Activated naive CD4-positive, alpha-beta T cell treated with anti-CD3 and anti-CD28 coated beads, Interleukin-2, amount 50 U/mL, for 24 hours (primary cell): ENCODE measurements around the gene SPEM2.

ENCODE experiments used
- H3K27ac Mint-ChIP-seq: one replicate; pipeline ENCODE4 v1.8.0; 2021; ENCODE audit warnings: mild to moderate bottlenecking, mixed read lengths
- H3K27me3 Mint-ChIP-seq: one replicate; pipeline ENCODE4 v1.8.0; 2021; ENCODE audit warnings: mixed read lengths
- H3K36me3 Mint-ChIP-seq: one replicate; pipeline ENCODE4 v1.8.0; 2021; ENCODE audit warnings: mixed read lengths
- H3K4me1 Mint-ChIP-seq: one replicate; pipeline ENCODE4 v1.8.0; 2021; ENCODE audit warnings: mixed read lengths
- H3K4me3 Mint-ChIP-seq: one replicate; pipeline ENCODE4 v1.8.0; 2021; ENCODE audit warnings: mild to moderate bottlenecking, mixed read lengths
- H3K9me3 Mint-ChIP-seq: one replicate; pipeline ENCODE4 v1.8.0; 2021; ENCODE audit warnings: mixed read lengths

SPEM2 gene

GRCh38 chr17:7394452-7395191 lies 30.8 kb upstream of the SPEM2 start, which contains the start of gene PLSCR3:
Gene PLSCR3 (minus strand): TSS chr17:7394525. CDS start chr17:7394110, 415 bp downstream.
- H3K4me1 Mint-ChIP-seq = peaks cover 37% of the 10 kb centered on the region
- no peaks in the 10 kb centered on the region for H3K9me3 Mint-ChIP-seq
- no peaks in the 10 kb centered on the region for H3K27me3 Mint-ChIP-seq
- H3K36me3 Mint-ChIP-seq = no peaks in the 10 kb centered on the region
- H3K27ac Mint-ChIP-seq = peak within 1 kb of the TSS; percentile 96
- peak within 1 kb of the TSS; percentile 95 for H3K4me3 Mint-ChIP-seq

GRCh38 chr17:7396147-7396546 lies 29.3 kb upstream of the SPEM2 start:
- no peaks in the 10 kb centered on the region for H3K27me3 Mint-ChIP-seq
- H3K27ac Mint-ChIP-seq = peak overlapping the region; percentile 66
- H3K4me1 Mint-ChIP-seq = peaks cover 32% of the 10 kb centered on the region
- peak overlapping the region; percentile 16 for H3K4me3 Mint-ChIP-seq
- H3K9me3 Mint-ChIP-seq = no peaks in the 10 kb centered on the region
- H3K36me3 Mint-ChIP-seq = no peaks in the 10 kb centered on the region

GRCh38 chr17:7398612-7399011 lies 26.8 kb upstream of the SPEM2 start:
- Mint-ChIP-seq H3K4me1 (peaks cover 19% of the 10 kb centered on the region), H3K36me3 (no peaks in the 10 kb centered on the region), H3K27me3 (no peaks in the 10 kb centered on the region), H3K27ac (no peak overlapping the region), H3K9me3 (no peaks in the 10 kb centered on the region), H3K4me3 (no peak overlapping the region)

GRCh38 chr17:7403043-7403726 lies 22.2 kb upstream of the SPEM2 start:
- Mint-ChIP-seq H3K4me1 (peaks cover 15% of the 10 kb centered on the region), H3K4me3 (peak overlapping the region; percentile 96), H3K36me3 (no peaks in the 10 kb centered on the region), H3K27ac (peak overlapping the region; percentile 55), H3K27me3 (no peaks in the 10 kb centered on the region), H3K9me3 (no peaks in the 10 kb centered on the region)

GRCh38 chr17:7403727-7403976 lies 21.8 kb upstream of the SPEM2 start:
- Mint-ChIP-seq H3K27ac (peak overlapping the region; percentile 93), H3K27me3 (no peaks in the 10 kb centered on the region), H3K36me3 (no peaks in the 10 kb centered on the region), H3K4me1 (peaks cover 15% of the 10 kb centered on the region), H3K9me3 (no peaks in the 10 kb centered on the region), H3K4me3 (peak overlapping the region; percentile 96)

GRCh38 chr17:7403977-7404736 lies 21.3 kb upstream of the SPEM2 start, which contains the start of gene TMEM256:
Gene TMEM256 (minus strand): TSS chr17:7404097. CDS start chr17:7404084, 13 bp downstream.
- Mint-ChIP-seq H3K36me3 (no peaks in the 10 kb centered on the region), H3K27ac (peak within 1 kb of the TSS; percentile 93), H3K4me1 (peaks cover 18% of the 10 kb centered on the region), H3K27me3 (no peaks in the 10 kb centered on the region), H3K9me3 (no peaks in the 10 kb centered on the region), H3K4me3 (peak within 1 kb of the TSS; percentile 96)

GRCh38 chr17:7404737-7405349 lies 20.6 kb upstream of the SPEM2 start:
- Mint-ChIP-seq H3K36me3 (no peaks in the 10 kb centered on the region), H3K27ac (peak overlapping the region; percentile 59), H3K4me3 (peak overlapping the region; percentile 96), H3K9me3 (no peaks in the 10 kb centered on the region), H3K27me3 (no peaks in the 10 kb centered on the region), H3K4me1 (peaks cover 21% of the 10 kb centered on the region)

GRCh38 chr17:7405350-7406234 lies 19.8 kb upstream of the SPEM2 start:
- Mint-ChIP-seq H3K27ac (peak overlapping the region; percentile 59), H3K4me1 (peaks cover 21% of the 10 kb centered on the region), H3K9me3 (no peaks in the 10 kb centered on the region), H3K36me3 (no peaks in the 10 kb centered on the region), H3K27me3 (no peaks in the 10 kb centered on the region), H3K4me3 (peak overlapping the region; percentile 77)

- Mint-ChIP-seq H3K9me3 (no peaks in the 10 kb centered on the region), H3K27me3 (no peaks in the 10 kb centered on the region), H3K4me1 (peaks cover 21% of the 10 kb centered on the region), H3K27ac (peak overlapping the region; percentile 8), H3K36me3 (no peaks in the 10 kb centered on the region), H3K4me3 (peak overlapping the region; percentile 71)
These were observed 19.1 kb upstream of the SPEM2 start for GRCh38 chr17:7406235-7406825.

- H3K36me3 Mint-ChIP-seq = no peaks in the 10 kb centered on the region
These were observed 18.3 kb upstream of the SPEM2 start for GRCh38 chr17:7407082-7407481.

GRCh38 chr17:7407485-7408251 lies 17.7 kb upstream of the SPEM2 start, which contains the start of gene NLGN2:
Gene NLGN2 (plus strand): TSS chr17:7407845. CDS start chr17:7408256, 411 bp downstream.
- H3K4me3 Mint-ChIP-seq = peak within 1 kb of the TSS; percentile 27
- no peaks in the 10 kb centered on the region for H3K36me3 Mint-ChIP-seq
- no peak within 1 kb of the TSS for H3K27ac Mint-ChIP-seq
- no peaks in the 10 kb centered on the region for H3K27me3 Mint-ChIP-seq
- no peaks in the 10 kb centered on the region for H3K9me3 Mint-ChIP-seq
- H3K4me1 Mint-ChIP-seq = peaks cover 20% of the 10 kb centered on the region

More at GRCh38 chr17:7407082-7407481, 18.3 kb upstream of the SPEM2 start:
- peaks cover 21% of the 10 kb centered on the region for H3K4me1 Mint-ChIP-seq
- no peaks in the 10 kb centered on the region for H3K27me3 Mint-ChIP-seq
- no peak overlapping the region for H3K27ac Mint-ChIP-seq
- no peak overlapping the region for H3K4me3 Mint-ChIP-seq
- H3K9me3 Mint-ChIP-seq = no peaks in the 10 kb centered on the region

- H3K36me3 Mint-ChIP-seq = no peaks in the 10 kb centered on the region
- no peaks in the 10 kb centered on the region for H3K9me3 Mint-ChIP-seq
- no peak overlapping the region for H3K4me3 Mint-ChIP-seq
- H3K27ac Mint-ChIP-seq = no peak overlapping the region
- peaks cover 14% of the 10 kb centered on the region for H3K4me1 Mint-ChIP-seq
- no peaks in the 10 kb centered on the region for H3K27me3 Mint-ChIP-seq
These were observed 17.1 kb upstream of the SPEM2 start for GRCh38 chr17:7408252-7408727.

GRCh38 chr17:7408863-7409262 lies 16.6 kb upstream of the SPEM2 start:
- Mint-ChIP-seq H3K27me3 (no peaks in the 10 kb centered on the region), H3K36me3 (no peaks in the 10 kb centered on the region), H3K4me3 (peak overlapping the region; percentile 44), H3K27ac (peak overlapping the region; percentile 46), H3K4me1 (peaks cover 14% of the 10 kb centered on the region), H3K9me3 (no peaks in the 10 kb centered on the region)

GRCh38 chr17:7409716-7410115 lies 15.7 kb upstream of the SPEM2 start:
- no peak overlapping the region for H3K27ac Mint-ChIP-seq

More at GRCh38 chr17:7409716-7410115, 15.7 kb upstream of the SPEM2 start:
- no peaks in the 10 kb centered on the region for H3K9me3 Mint-ChIP-seq
- H3K4me1 Mint-ChIP-seq = peaks cover 14% of the 10 kb centered on the region
- no peaks in the 10 kb centered on the region for H3K27me3 Mint-ChIP-seq
- H3K4me3 Mint-ChIP-seq = no peak overlapping the region
- no peaks in the 10 kb centered on the region for H3K36me3 Mint-ChIP-seq
